Measurements from ENCODE around the gene TPPP2. TPM values are rescaled to one million over a fixed set of nuclear protein-coding genes. Genes with fewer than 3 reads are reported as not detected.
A peak's percentile ranks its signal among the peaks of the same experiment; 100 is the strongest.

The TPPP2 gene
- total RNA-seq, 1 experiment from 2014 or later = not detected

DNA sequence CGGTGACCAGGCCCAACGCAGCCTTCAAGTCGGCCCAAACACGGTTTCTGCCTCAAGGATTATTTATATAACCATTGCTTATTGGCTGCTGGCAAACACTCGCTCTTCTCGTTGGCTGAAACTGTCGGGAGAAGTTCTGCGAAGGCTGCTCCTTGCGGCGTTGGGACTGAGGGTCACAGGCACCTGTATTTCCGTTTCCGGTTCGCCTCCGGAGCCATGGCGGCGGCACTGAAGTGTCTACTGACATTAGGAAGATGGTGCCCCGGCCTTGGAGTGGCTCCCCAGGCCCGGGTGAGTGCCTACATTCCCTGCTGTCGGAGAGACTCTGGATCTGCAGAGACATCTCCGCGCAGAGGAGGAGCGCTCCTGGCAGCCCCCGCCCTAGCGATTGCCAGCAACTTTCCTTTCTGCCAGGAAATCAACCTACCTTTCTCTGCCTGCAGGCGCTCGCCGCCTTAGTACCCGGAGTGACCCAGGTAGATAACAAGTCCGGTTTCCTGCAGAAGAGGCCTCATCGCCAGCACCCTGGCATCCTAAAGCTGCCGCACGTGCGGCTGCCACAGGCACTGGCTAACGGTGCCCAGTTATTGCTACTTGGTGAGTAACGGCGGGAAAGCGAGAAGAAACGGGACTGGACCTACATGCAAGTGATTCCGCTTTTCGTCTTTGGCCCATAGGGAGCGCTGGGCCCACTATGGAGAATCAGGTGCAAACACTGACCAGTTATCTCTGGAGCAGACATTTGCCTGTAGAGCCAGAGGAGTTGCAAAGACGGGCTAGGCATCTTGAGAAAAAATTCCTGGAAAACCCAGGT, 40.0 kb upstream of the TPPP2 start, which contains the start of gene METTL17:
Gene METTL17, plus strand, starts transcription at position 194 of the 814 bp plus-strand sequence. Its CDS starts 23 bp downstream, at position 217.
- H3K27ac Mint-ChIP-seq (ENCODE audit: low read depth, unreplicated experiment) = peak within 1 kb of the TSS; percentile 91
- peak; percentile 98 for DNase-seq (ENCODE audit: unreplicated experiment)
- BruUV-seq (replicated peaks) = TSS peak; percentile 68
- ChIA-PET CTCF (interaction anchor here (0.6 to 4.7 kb wide), 4 partner anchors 18 to 742 kb away, joined by 3 to 46 read pairs (median 6); no protein-coding TSS in a partner anchor), POLR2A (interaction anchor here (0.8 to 3.8 kb wide), 10 partner anchors 9 to 535 kb away, joined by 3 to 19 read pairs (median 4); partner anchors contain the start of genes APEX1, OSGEP, PIP4P1 and RNASE4)
- H3K9me3 Mint-ChIP-seq (ENCODE audit: unreplicated experiment) = no peaks in the 10 kb centered on the region
- TF ChIP-seq, protein P1, sequence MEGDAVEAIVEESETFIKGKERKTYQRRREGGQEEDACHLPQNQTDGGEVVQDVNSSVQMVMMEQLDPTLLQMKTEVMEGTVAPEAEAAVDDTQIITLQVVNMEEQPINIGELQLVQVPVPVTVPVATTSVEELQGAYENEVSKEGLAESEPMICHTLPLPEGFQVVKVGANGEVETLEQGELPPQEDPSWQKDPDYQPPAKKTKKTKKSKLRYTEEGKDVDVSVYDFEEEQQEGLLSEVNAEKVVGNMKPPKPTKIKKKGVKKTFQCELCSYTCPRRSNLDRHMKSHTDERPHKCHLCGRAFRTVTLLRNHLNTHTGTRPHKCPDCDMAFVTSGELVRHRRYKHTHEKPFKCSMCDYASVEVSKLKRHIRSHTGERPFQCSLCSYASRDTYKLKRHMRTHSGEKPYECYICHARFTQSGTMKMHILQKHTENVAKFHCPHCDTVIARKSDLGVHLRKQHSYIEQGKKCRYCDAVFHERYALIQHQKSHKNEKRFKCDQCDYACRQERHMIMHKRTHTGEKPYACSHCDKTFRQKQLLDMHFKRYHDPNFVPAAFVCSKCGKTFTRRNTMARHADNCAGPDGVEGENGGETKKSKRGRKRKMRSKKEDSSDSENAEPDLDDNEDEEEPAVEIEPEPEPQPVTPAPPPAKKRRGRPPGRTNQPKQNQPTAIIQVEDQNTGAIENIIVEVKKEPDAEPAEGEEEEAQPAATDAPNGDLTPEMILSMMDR (IDR thresholded peaks at IDR 0.05; ENCODE audit: unreplicated experiment) = peak; percentile 7
- intact Hi-C loops (cut with micrococcal nuclease) = no loop called here
- peak within 1 kb of the TSS; percentile 80 for H3K4me3 Mint-ChIP-seq (ENCODE audit: unreplicated experiment)
- peaks cover 24% of the 10 kb centered on the region for H3K4me1 Mint-ChIP-seq (ENCODE audit: insufficient read depth, unreplicated experiment)
- H3K27me3 Mint-ChIP-seq (ENCODE audit: insufficient read depth, unreplicated experiment) = no peaks in the 10 kb centered on the region
- peaks cover 43% of the 10 kb centered on the region for H3K36me3 Mint-ChIP-seq (ENCODE audit: insufficient read depth, unreplicated experiment)

DNA sequence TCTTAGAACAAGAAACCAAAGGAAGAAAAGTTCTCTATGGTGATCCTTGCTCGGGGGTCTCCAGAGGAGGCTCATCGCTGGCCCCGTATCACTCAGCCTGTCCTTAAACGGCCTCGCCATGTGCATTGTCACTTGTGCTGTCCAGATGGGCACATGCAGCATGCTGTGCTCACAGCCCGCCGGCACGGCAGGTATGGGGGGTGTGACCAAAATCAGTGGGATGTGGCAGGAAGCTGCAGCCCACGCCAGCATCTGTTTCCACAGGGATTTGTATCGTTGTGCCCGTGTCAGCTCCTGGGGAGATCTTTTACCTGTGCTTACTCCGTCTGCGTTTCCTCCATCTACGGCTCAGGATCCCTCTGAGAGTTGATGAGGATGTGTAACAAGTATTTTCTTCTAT, 33.5 kb upstream of the TPPP2 start:
- Mint-ChIP-seq H3K4me3 (ENCODE audit: unreplicated experiment) (no peak overlapping the region), H3K36me3 (ENCODE audit: insufficient read depth, unreplicated experiment) (peaks cover 65% of the 10 kb centered on the region), H3K4me1 (ENCODE audit: insufficient read depth, unreplicated experiment) (peaks cover 18% of the 10 kb centered on the region), H3K9me3 (ENCODE audit: unreplicated experiment) (no peaks in the 10 kb centered on the region), H3K27me3 (ENCODE audit: insufficient read depth, unreplicated experiment) (no peaks in the 10 kb centered on the region), H3K27ac (ENCODE audit: low read depth, unreplicated experiment) (no peak overlapping the region)
- no peak for DNase-seq (ENCODE audit: unreplicated experiment)
- intact Hi-C loops (cut with micrococcal nuclease) = no loop called here
- BruUV-seq (replicated peaks) = no TSS peak
- TF ChIP-seq, protein P1 (IDR thresholded peaks at IDR 0.05; ENCODE audit: unreplicated experiment) = no peak
- ChIA-PET POLR2A (interaction anchor here (3.2 kb wide), 1 partner anchor 9 kb away, joined by 28 read pairs; no protein-coding TSS in a partner anchor), CTCF (interaction anchor here (0.6 to 13.0 kb wide), 9 partner anchors 9 to 1976 kb away, joined by 3 to 213 read pairs (median 9); no protein-coding TSS in a partner anchor)

DNA sequence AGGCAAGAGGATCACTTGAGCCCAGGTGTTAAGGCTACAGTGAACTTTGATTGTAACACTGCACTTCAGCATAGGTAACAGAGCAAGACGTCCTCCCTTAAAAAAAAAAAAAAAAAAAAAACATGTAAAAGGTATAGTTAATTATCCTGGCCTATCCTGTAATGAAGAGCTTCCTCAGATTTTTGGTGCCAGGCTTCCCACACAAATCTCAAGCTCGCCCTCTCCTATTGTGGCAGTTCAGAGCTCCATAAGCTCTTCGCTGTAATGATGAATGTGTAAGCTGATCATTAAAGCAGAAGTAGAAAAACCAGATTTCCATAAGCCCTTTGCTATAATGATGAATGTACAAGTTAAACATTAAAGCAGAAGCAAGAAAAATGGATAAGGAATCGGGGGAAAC, 32.9 kb upstream of the TPPP2 start:
- intact Hi-C loops (cut with micrococcal nuclease) = no loop called here
- BruUV-seq (replicated peaks) = no TSS peak
- H3K27ac Mint-ChIP-seq (ENCODE audit: low read depth, unreplicated experiment) = no peak overlapping the region
- no peak for DNase-seq (ENCODE audit: unreplicated experiment)
- peaks cover 60% of the 10 kb centered on the region for H3K36me3 Mint-ChIP-seq (ENCODE audit: insufficient read depth, unreplicated experiment)
- no peaks in the 10 kb centered on the region for H3K27me3 Mint-ChIP-seq (ENCODE audit: insufficient read depth, unreplicated experiment)
- no peaks in the 10 kb centered on the region for H3K9me3 Mint-ChIP-seq (ENCODE audit: unreplicated experiment)
- TF ChIP-seq, protein P1 (IDR thresholded peaks at IDR 0.05; ENCODE audit: unreplicated experiment) = no peak
- ChIA-PET POLR2A (interaction anchor here (0.5 to 3.2 kb wide), 2 partner anchors 9 to 27 kb away, joined by 4 to 28 read pairs; no protein-coding TSS in a partner anchor), CTCF (interaction anchor here (0.6 to 13.0 kb wide), 12 partner anchors 8 to 1976 kb away, joined by 3 to 213 read pairs (median 6); partner anchors contain the start of gene ARHGEF40)
- H3K4me3 Mint-ChIP-seq (ENCODE audit: unreplicated experiment) = no peak overlapping the region
- H3K4me1 Mint-ChIP-seq (ENCODE audit: insufficient read depth, unreplicated experiment) = peaks cover 18% of the 10 kb centered on the region

DNA sequence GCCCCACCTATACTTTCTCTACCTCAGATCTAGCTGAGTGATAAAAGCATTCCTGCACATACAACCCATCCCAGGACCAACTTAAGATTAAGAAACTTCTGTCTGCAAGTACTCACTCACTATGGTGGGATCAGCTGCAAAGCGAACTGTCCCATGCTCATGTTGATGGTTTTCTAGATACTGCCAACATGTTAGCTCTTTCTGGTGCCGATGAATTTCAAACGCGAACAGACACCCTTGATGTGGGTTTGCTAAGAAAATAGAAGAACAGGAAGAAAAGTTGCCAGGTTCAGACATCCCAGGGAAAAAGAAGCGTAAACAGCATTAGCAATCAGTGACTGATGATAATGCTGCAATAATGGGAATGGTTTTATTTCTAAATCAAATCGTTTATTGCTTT, 32.5 kb upstream of the TPPP2 start:
- ChIA-PET CTCF (interaction anchor here (0.6 to 13.0 kb wide), 13 partner anchors 8 to 468 kb away, joined by 3 to 213 read pairs (median 6); partner anchors contain the start of gene ARHGEF40), POLR2A (interaction anchor here (0.5 to 3.2 kb wide), 5 partner anchors 7 to 27 kb away, joined by 4 to 28 read pairs (median 5); partner anchors contain the start of gene METTL17)
- peaks cover 56% of the 10 kb centered on the region for H3K36me3 Mint-ChIP-seq (ENCODE audit: insufficient read depth, unreplicated experiment)
- H3K9me3 Mint-ChIP-seq (ENCODE audit: unreplicated experiment) = no peaks in the 10 kb centered on the region
- no peak overlapping the region for H3K4me3 Mint-ChIP-seq (ENCODE audit: unreplicated experiment)
- intact Hi-C loops (cut with micrococcal nuclease) = no loop called here
- H3K27me3 Mint-ChIP-seq (ENCODE audit: insufficient read depth, unreplicated experiment) = no peaks in the 10 kb centered on the region
- no peak for DNase-seq (ENCODE audit: unreplicated experiment)
- no TSS peak for BruUV-seq (replicated peaks)
- TF ChIP-seq, protein P1 (IDR thresholded peaks at IDR 0.05; ENCODE audit: unreplicated experiment) = no peak
- peaks cover 18% of the 10 kb centered on the region for H3K4me1 Mint-ChIP-seq (ENCODE audit: insufficient read depth, unreplicated experiment)
- H3K27ac Mint-ChIP-seq (ENCODE audit: low read depth, unreplicated experiment) = no peak overlapping the region

Measured in MCF 10A (cell line).